Upper lobe of right lung (tissue), 1 donor: ENCODE results near the gene IGFBP7. TPM values are rescaled to one million over a fixed set of nuclear protein-coding genes. Genes with fewer than 3 reads are reported as not detected.

Source experiments
- ATAC-seq: fragments of 200-7000 bp; cut with Tn5 transposase; one replicate; pipeline ENCODE4 v1.9.1; 2020; ENCODE audit warnings: mild to moderate bottlenecking, moderate library complexity
- DNase-seq: peaks from one replicate; pipeline ENCODE4 v3.0.0-alpha.2; 2020
- H3K27ac ChIP-seq: fragments of 200-600 bp; one replicate; pipeline ENCODE4 v1.8.0; 2022
- H3K27me3 ChIP-seq: fragments of 200-600 bp; one replicate; pipeline ENCODE4 v1.8.0; 2022; ENCODE audit warnings: mild to moderate bottlenecking
- H3K36me3 ChIP-seq: fragments of 200-600 bp; one replicate; pipeline ENCODE4 v1.8.0; 2022
- H3K4me1 ChIP-seq: fragments of 200-600 bp; one replicate; pipeline ENCODE4 v1.8.0; 2022
- H3K4me3 ChIP-seq: fragments of 200-600 bp; one replicate; pipeline ENCODE4 v1.8.0; 2022; ENCODE audit warnings: mild to moderate bottlenecking
- H3K9me3 ChIP-seq: fragments of 200-600 bp; one replicate; pipeline ENCODE4 v1.8.0; 2022
- intact Hi-C: fragments of 100-400 bp; cut with DNase I; formaldehyde crosslinking; loops from one replicate; pipeline ENCODE4 v1.11.0; 2022
- total RNA-seq: library from RNA; stranded (reverse); fragmentation: NEBNext Ultra II Directional; extraction: Animal tissue kit (Norgen Biotek cat#: 25700); gene quantifications from one replicate; pipeline ENCODE4 v1.2.1, GENCODE V29; 2021
- TF ChIP-seq, protein P1 (sequence below): fragments of 200-600 bp; IDR thresholded peaks from one replicate; pipeline ENCODE4 v1.8.0; 2022; ENCODE audit warnings: antibody characterized with exemption
- donor health status: DM: no; HTN: yes; CAD: no; lungs with severe emphysema.

IGFBP7 gene
- total RNA-seq, 1 donor from 2014 or later = 661 TPM

DNA sequence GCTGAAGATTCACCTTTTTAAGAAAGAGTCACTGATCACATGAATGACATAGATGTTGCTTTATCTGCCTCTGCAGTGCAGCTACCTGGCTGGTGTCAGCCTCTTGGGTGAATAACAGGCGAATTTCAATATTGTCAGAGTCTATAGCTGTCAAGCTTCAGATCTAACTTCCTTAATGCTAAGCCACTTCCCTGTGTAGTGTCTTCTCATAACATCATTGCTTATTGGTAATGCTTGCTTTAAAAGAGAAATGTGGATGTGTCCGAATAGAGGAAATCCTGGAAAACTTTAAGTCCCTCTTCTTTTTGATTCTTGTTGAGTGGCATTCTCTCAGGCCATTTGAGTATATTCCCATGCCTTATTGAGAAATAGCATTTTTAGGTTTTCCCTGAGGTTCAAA lies 7.3 kb upstream of the IGFBP7 start:
- no peak for DNase-seq
- H3K27me3 ChIP-seq = no peaks in the 10 kb centered on the region
- ATAC-seq = no peak
- H3K4me3 ChIP-seq = no peak overlapping the region
- H3K9me3 ChIP-seq = no peaks in the 10 kb centered on the region
- peaks cover 12% of the 10 kb centered on the region for H3K4me1 ChIP-seq
- no peaks in the 10 kb centered on the region for H3K36me3 ChIP-seq
- TF ChIP-seq, protein P1, sequence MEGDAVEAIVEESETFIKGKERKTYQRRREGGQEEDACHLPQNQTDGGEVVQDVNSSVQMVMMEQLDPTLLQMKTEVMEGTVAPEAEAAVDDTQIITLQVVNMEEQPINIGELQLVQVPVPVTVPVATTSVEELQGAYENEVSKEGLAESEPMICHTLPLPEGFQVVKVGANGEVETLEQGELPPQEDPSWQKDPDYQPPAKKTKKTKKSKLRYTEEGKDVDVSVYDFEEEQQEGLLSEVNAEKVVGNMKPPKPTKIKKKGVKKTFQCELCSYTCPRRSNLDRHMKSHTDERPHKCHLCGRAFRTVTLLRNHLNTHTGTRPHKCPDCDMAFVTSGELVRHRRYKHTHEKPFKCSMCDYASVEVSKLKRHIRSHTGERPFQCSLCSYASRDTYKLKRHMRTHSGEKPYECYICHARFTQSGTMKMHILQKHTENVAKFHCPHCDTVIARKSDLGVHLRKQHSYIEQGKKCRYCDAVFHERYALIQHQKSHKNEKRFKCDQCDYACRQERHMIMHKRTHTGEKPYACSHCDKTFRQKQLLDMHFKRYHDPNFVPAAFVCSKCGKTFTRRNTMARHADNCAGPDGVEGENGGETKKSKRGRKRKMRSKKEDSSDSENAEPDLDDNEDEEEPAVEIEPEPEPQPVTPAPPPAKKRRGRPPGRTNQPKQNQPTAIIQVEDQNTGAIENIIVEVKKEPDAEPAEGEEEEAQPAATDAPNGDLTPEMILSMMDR = no peak
- H3K27ac ChIP-seq = no peak overlapping the region
- intact Hi-C loops = no loop called here

DNA sequence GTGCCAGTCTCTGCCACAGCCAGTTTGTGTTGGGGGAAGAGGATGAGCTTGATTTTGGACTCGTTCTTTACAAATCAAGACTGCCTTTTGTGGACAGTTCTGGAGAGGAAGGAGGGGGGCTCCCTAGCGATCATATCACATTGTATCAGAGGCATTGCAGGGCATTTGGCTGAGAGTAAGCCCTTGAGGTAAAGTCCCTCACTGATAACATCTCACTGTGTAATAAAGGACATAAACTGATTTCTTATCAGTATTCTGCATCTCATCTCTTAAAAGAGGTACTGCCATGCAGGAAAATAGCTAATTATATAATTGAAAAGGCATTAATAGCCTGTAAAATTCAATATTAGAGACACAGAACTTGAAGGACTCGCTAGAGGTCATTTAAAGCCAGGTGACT lies 6.1 kb upstream of the IGFBP7 start:
- H3K4me1 ChIP-seq = peaks cover 24% of the 10 kb centered on the region
- no peaks in the 10 kb centered on the region for H3K27me3 ChIP-seq
- H3K4me3 ChIP-seq = no peak overlapping the region
- no peak for DNase-seq
- no peaks in the 10 kb centered on the region for H3K36me3 ChIP-seq
- TF ChIP-seq, protein P1 = no peak
- intact Hi-C loops = no loop called here
- ATAC-seq = no peak
- no peak overlapping the region for H3K27ac ChIP-seq
- no peaks in the 10 kb centered on the region for H3K9me3 ChIP-seq

DNA sequence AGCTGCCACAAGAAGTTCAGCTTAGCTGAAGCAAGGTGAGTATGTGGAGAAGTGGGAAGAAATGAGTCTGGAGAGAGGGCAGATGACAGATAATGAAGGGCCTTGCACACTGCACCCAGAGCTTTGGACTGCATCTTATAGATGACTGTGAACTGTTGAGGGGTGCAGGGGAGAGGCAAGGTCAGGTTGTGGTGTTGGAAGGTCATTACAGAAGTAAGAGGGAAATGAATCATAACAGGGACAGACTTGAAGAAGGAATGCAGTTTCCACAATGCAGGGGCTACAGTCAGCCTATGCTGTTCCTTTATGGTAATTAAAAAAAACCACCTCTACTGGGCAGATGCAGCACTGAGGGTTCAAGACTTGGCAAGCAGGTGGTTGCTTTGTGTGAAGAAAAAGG lies 4.8 kb upstream of the IGFBP7 start:
- Histone ChIP-seq H3K36me3 (no peaks in the 10 kb centered on the region), H3K9me3 (no peaks in the 10 kb centered on the region), H3K27ac (no peak overlapping the region), H3K4me3 (no peak overlapping the region), H3K27me3 (no peaks in the 10 kb centered on the region), H3K4me1 (peaks cover 24% of the 10 kb centered on the region)
- intact Hi-C loops = no loop called here
- ATAC-seq = no peak
- no peak for DNase-seq
- TF ChIP-seq, protein P1 = no peak

DNA sequence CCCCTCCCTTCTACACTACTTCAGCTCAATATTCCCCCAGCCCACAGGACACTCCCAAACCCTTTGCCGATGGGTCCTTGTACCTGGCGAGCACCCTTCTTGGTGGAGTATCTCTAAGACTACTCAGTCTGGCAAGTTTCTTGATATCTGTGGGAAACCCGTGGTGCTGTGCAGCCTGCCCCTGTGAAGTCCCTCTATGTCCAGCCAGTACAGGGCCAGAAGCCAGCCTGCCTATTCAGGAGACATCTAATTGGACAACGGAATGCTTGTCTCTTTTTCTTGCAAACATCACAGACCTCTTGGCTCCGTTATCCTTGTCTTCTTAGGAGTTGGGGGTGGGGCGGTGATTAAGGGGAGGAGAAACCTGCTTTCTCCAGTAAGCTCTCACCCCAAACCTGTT lies 3.7 kb upstream of the IGFBP7 start:
- Histone ChIP-seq H3K4me3 (no peak overlapping the region), H3K27ac (no peak overlapping the region), H3K4me1 (peaks cover 24% of the 10 kb centered on the region), H3K27me3 (no peaks in the 10 kb centered on the region), H3K36me3 (no peaks in the 10 kb centered on the region), H3K9me3 (no peaks in the 10 kb centered on the region)
- DNase-seq (no peak), ATAC-seq (no peak)
- TF ChIP-seq, protein P1 = no peak
- intact Hi-C loops = no loop called here

DNA sequence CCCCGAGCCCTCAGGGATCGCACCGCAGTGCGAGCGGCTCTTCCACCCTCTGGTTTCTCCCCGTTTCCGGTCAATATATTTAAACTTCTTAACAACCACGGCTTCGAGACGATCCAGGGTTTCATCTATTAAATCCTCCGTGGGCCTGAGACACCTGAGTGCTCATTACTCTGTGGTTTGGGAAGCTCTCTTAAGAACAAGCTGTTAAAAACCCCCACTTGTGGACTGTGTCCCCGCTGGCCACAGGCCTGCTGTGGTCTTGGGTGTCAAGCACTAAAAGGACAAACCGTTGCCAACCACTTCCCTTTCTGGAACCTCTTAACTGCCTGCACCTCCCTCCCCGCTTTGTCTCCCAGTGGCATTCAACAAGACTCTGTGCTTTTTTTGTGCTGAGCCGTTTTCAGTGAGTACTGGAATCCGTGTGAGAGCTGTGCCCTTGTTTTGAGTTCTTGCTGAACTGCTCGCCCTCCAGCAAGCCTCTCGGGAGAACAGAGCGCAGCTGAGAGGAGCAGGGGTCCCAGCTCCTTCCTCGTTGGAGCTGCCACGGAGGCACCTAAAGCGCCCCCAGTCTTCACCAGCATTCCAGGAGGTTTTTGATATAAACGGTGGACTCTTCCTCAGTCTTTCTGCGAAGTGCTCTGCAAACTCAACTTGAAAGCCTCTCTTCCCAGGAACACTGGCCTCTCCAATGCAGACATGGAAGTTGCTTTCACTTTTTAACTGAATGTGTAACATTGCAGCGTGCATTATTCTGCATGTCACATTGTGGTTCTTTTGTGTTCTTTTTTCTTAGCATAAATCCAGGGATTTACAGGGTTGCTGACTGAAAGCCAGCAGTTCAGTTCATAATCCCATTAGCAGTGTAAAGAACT lies 691 bp upstream of the IGFBP7 start:
- Histone ChIP-seq H3K27me3 (no peaks in the 10 kb centered on the region), H3K4me3 (peak overlapping the region; percentile 81), H3K4me1 (peaks cover 28% of the 10 kb centered on the region), H3K27ac (peak overlapping the region; percentile 93), H3K36me3 (no peaks in the 10 kb centered on the region), H3K9me3 (no peaks in the 10 kb centered on the region)
- DNase-seq (peak; percentile 69), ATAC-seq (peak; percentile 66)
- TF ChIP-seq, protein P1 = no peak
- intact Hi-C loops = no loop called here
